ENCODE results near the gene SLC6A6. TPM values are rescaled to one million over a fixed set of nuclear protein-coding genes. Genes with fewer than 3 reads are reported as not detected.

SLC6A6 gene
- total RNA-seq, 4 donors from 2014 or later: 35.7 to 75.2 (median 56.4) TPM

DNA sequence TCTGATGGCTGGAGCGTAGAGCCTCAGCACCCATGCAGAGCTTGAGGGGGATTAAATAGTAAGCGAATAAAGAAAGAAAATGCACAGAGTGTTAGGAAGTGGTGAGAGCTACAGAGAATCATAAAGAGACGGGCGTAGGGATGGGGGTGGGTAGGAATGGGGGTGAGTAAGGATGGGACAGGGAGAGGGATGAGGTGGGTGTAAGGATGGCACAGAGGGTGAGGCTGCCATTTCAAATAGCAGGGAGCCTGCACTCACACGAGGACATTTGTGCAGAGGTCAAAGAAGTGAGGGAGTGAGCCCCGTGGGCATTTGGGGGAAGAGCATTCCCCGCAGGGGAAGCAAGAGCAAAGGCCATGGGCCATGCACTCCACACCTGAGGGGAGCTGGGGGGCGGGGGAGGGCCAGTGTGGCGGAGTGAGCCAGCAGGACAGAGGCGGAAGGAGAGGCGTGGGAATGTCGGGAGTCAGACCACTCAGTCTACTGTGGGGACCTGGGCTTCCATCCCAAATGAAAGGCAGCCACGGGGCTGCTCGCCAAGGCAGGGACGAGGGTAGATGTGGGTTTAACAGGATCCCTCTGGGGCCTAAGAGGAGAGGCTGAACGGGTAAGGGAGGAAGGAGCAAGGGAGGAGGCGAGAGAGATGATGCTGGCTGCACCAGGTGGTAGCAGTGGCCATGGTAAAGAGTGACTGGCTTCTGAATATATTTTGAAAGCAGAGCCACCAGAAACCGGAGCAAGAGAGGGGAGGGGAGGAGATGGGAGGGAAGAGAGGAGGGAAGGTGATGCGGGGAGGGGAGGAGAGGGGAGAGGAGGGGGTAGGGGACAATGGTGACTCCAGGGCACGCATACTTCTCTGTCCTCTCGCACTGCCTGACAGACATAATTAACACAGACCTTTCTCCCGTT is 35.2 kb upstream of the SLC6A6 start:
- ATAC-seq (ENCODE audit: low FRiP score): no peak
- TF ChIP-seq, protein P1, sequence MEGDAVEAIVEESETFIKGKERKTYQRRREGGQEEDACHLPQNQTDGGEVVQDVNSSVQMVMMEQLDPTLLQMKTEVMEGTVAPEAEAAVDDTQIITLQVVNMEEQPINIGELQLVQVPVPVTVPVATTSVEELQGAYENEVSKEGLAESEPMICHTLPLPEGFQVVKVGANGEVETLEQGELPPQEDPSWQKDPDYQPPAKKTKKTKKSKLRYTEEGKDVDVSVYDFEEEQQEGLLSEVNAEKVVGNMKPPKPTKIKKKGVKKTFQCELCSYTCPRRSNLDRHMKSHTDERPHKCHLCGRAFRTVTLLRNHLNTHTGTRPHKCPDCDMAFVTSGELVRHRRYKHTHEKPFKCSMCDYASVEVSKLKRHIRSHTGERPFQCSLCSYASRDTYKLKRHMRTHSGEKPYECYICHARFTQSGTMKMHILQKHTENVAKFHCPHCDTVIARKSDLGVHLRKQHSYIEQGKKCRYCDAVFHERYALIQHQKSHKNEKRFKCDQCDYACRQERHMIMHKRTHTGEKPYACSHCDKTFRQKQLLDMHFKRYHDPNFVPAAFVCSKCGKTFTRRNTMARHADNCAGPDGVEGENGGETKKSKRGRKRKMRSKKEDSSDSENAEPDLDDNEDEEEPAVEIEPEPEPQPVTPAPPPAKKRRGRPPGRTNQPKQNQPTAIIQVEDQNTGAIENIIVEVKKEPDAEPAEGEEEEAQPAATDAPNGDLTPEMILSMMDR (IDR thresholded peaks at IDR 0.05): no peak
- no peak for DNase-seq (ENCODE audit: low spot score)

DNA sequence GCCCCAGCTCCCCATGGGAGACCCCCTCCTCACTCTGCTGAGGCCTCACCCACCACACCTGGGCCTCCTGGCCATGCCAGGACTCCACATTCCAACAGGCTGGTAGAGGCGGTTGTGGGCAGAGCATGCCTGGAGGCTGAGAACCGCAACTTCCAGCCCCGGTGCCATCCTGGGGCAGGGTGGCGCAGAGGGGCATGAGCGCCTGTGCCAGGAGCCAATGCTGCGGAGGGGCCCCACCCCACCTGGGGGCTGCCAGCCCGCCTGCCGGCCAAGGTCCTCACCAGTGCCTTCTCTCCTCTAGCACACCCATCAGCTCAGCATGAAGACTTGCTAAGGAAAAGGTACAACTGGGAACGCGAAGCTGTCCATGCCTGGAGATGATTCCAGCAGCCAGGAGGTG is 34.3 kb upstream of the SLC6A6 start:
- DNase-seq (ENCODE audit: low spot score) (no peak), ATAC-seq (ENCODE audit: low FRiP score) (no peak)
- TF ChIP-seq, protein P1 (IDR thresholded peaks at IDR 0.05): no peak

DNA sequence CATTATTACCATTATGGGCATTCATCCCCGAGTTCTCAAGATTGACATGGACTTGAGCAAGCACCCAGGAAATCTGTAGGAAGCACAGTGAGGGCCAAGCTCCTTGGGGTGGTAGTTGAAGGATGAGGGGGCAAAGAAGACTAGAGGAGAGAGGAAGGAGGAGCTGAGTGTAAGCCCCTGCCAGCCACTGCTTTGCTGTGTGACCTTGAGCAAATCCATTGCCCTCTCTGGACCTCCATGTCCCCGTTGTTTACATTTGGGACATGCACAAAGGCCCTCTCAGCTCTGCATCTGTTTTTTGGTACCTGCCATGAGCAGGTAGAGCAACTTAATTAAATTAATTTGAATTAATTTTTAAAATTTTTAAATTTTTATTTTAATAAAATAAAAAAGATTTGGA is 33.5 kb upstream of the SLC6A6 start:
- ATAC-seq (ENCODE audit: low FRiP score): no peak
- DNase-seq (ENCODE audit: low spot score): no peak
- TF ChIP-seq, protein P1 (IDR thresholded peaks at IDR 0.05): no peak

DNA sequence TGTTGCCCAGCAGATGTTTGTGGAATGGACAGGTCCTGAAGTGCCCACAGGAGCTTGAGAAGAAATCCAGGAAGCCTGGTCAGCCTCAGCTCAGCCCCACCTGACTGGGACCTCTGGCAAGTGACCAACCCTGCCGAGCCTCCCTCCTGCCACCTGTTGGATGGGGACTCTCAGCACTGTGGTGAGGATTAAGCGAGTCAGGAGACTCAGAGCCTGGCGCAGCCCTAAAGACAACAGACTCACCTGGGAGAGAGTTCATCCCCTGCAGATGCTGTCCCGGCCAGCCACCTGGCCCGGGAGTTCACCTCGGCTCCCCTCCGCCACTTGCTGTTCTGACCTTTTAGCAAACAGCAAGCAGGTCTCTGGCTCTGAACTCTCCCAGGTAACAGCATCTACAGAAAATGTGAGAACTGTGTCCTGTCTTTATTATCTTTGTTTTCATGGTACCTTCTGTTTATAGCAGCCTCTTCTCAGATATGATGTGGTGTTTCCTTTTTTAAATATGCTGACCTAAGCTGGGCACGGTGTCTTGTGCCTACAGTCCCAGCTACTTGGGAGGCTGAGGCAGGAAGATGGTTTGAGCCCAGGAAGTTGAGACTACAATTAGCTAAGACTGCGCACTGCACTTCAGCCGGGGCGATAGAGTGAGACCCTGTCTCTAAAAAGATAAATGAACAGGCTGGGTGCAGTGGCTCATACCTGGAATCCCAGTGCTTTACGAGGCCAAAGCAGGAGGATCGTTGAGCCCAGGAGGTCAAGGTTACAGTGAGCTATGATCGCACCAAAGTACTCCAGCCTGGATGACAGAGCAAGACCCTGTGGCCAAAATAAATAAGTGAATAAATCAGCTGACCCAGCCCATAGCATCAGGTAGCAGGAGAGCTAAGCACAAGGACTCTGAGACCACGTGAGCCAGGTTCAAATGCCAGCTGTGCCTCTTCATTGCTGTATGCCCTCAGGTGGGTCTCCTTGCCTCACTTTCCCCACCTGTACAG is 32.4 kb upstream of the SLC6A6 start:
- TF ChIP-seq, protein P1 (IDR thresholded peaks at IDR 0.05): no peak
- no peak for ATAC-seq (ENCODE audit: low FRiP score)
- no peak for DNase-seq (ENCODE audit: low spot score)

DNA sequence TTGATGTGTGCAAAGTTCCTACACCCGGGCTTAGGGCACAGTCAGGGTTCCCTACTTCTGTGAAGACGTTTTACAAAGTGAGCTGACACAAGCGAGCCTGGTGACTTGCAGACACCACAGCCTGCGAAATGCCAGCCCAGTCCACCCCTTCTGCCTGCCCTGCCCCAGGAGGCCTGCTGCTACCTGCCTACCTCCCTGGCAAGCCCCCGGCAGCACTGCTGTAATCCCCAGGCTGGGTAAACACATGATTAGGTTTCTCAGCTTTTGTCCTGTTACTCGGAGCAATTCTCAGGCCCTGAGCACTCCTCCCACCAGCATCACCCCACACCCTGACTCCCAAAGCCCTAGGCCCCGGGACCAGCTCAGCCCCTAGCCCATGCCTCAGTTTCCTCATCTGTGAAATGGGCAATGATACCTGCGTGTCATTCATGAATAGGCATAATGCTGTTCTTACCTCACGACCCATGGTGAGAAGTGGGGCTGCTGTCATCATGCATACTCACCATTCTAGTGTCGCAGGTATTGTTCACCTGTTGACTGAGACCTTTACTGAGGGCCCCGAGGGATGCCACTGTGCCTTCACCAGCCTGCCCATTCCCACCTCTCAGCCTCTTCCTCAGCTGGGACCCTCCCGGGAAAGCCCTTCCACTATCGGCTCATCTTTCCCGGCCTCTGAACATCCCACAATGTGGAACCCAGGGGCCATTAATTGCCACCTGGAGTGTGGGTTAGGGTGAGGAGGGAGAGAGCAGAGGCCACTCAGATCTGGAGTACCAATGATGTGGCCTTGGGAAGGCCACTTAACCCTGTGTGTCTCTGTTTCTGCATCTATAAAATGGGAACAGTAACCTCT is 31.5 kb upstream of the SLC6A6 start:
- DNase-seq (ENCODE audit: low spot score): no peak
- TF ChIP-seq, protein P1 (IDR thresholded peaks at IDR 0.05): no peak
- no peak for ATAC-seq (ENCODE audit: low FRiP score)

Measured in omental fat pad (tissue), 4 donors.